Activated CD4-positive, alpha-beta memory T cell treated with anti-CD3 and anti-CD28 coated beads for 36 hours (primary cell): Measurements from ENCODE around the gene KRTAP10-12. TPM values are rescaled to one million over a fixed set of nuclear protein-coding genes. Genes with fewer than 3 reads are reported as not detected.

Experiments used
- CTCF ChIA-PET: fragments of 350-600 bp; sonication (Branson Sonifier 250); formaldehyde crosslinking; loops from one replicate; lab custom pipeline; 2021; ENCODE audit warnings: antibody characterized with exemption, inconsistent platforms; lab: Charles Lee
- POLR2A ChIA-PET: fragments of 350-600 bp; sonication (Branson Sonifier 250); formaldehyde crosslinking; loops from one replicate; lab custom pipeline; 2021; ENCODE audit warnings: antibody characterized with exemption; lab: Charles Lee
- DNase-seq: peaks from one replicate; pipeline ENCODE4 v3.0.0-alpha.2; 2020
- H3K27ac Mint-ChIP-seq: one replicate; pipeline ENCODE4 v1.8.0; 2021; ENCODE audit warnings: mixed read lengths
- H3K27me3 Mint-ChIP-seq: one replicate; pipeline ENCODE4 v1.8.0; 2021; ENCODE audit warnings: mixed read lengths
- H3K36me3 Mint-ChIP-seq: one replicate; pipeline ENCODE4 v1.8.0; 2021; ENCODE audit warnings: mixed read lengths
- H3K4me1 Mint-ChIP-seq: one replicate; pipeline ENCODE4 v1.8.0; 2021; ENCODE audit warnings: low read depth, mixed read lengths
- H3K4me3 Mint-ChIP-seq: one replicate; pipeline ENCODE4 v1.8.0; 2021; ENCODE audit warnings: mild to moderate bottlenecking, mixed read lengths
- H3K9me3 Mint-ChIP-seq: one replicate; pipeline ENCODE4 v1.8.0; 2021; ENCODE audit warnings: mixed read lengths
- intact Hi-C: fragments of 100-400 bp; cut with micrococcal nuclease; formaldehyde crosslinking; loops from one replicate; pipeline ENCODE4 v1.15.1; 2023
- total RNA-seq, 2 experiments: library from RNA; stranded (reverse); gene quantifications; one replicate each; pipeline ENCODE4 v1.2.3, GENCODE V29; 2021

Gene KRTAP10-12
- total RNA-seq, 2 experiments from 2014 or later = not detected

DNA sequence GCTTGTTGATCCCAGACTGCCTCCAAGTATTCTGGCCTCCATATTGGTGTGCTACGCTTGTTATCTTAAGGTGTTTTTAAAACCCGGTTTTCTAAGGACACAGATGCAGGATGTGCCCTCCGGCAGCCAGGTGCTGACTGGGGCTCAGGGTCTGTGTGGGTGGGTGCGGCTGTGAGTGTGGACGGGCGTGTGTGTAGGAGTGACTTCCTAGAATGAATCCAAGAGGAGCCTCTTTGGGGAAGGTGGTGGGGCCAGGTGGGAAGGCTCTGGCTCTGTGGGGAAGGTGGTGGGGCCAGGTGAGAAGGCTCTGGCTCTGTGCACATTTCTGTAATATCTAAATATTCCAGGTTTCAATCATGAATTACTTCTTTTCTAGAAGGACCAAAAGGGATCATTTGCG lies 27.2 kb downstream of the KRTAP10-12 start:
- DNase-seq = no peak
- Mint-ChIP-seq H3K4me3 (no peak overlapping the region), H3K36me3 (no peaks in the 10 kb centered on the region), H3K27me3 (peaks cover 26% of the 10 kb centered on the region), H3K9me3 (no peaks in the 10 kb centered on the region), H3K27ac (no peak overlapping the region), H3K4me1 (peaks cover 10% of the 10 kb centered on the region)
- POLR2A ChIA-PET = no interaction called here
- intact Hi-C loops = no loop called here
- CTCF ChIA-PET = no interaction called here

- Mint-ChIP-seq H3K27me3 (peaks cover 26% of the 10 kb centered on the region), H3K4me1 (peaks cover 10% of the 10 kb centered on the region), H3K4me3 (no peak overlapping the region), H3K36me3 (no peaks in the 10 kb centered on the region), H3K27ac (no peak overlapping the region), H3K9me3 (no peaks in the 10 kb centered on the region)
- POLR2A ChIA-PET = no interaction called here
- no peak for DNase-seq
- CTCF ChIA-PET = no interaction called here
- intact Hi-C loops = no loop called here
Observed at GRCh38 chr21:44724926-44725325, 28.0 kb downstream of the KRTAP10-12 start.

DNA sequence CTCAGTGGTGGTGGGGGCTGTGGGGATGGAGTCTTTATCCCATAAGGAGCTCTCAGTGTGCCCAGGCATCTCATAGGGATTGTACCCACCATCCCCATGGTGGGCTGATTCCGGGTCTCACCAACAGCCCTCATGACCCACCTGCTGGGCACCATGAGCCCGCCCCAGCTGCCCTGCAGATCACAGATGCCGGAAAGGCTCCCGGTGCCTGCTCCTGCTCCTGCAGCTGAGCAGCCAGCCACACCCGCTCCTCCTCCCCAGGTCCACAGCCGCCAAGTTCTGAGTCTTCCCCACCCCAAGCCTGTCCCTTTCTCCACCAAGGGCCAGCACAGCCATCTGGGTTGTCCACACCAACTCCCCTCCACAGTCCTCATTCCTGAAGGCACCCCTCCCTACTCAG lies 29.9 kb downstream of the KRTAP10-12 start:
- no peak for DNase-seq
- Mint-ChIP-seq H3K27ac (no peak overlapping the region), H3K4me1 (peaks cover 10% of the 10 kb centered on the region), H3K4me3 (no peak overlapping the region), H3K9me3 (no peaks in the 10 kb centered on the region), H3K27me3 (peaks cover 26% of the 10 kb centered on the region), H3K36me3 (no peaks in the 10 kb centered on the region)
- CTCF ChIA-PET = interaction anchor here (1.1 kb wide), 1 partner anchor 238 kb away, joined by 3 read pairs; no protein-coding TSS in a partner anchor
- intact Hi-C loops = no loop called here
- POLR2A ChIA-PET = no interaction called here

GRCh38 chr21:44727321-44727720 lies 30.3 kb downstream of the KRTAP10-12 start:
- intact Hi-C loops = no loop called here
- DNase-seq = no peak
- CTCF ChIA-PET = no interaction called here
- Mint-ChIP-seq H3K4me1 (peaks cover 10% of the 10 kb centered on the region), H3K27me3 (peaks cover 26% of the 10 kb centered on the region), H3K4me3 (no peak overlapping the region), H3K27ac (no peak overlapping the region), H3K36me3 (no peaks in the 10 kb centered on the region), H3K9me3 (no peaks in the 10 kb centered on the region)
- POLR2A ChIA-PET = no interaction called here

- ChIA-PET POLR2A (no interaction called here), CTCF (no interaction called here)
- H3K36me3 Mint-ChIP-seq = no peaks in the 10 kb centered on the region
- no peak overlapping the region for H3K27ac Mint-ChIP-seq
- DNase-seq = no peak
- no peaks in the 10 kb centered on the region for H3K9me3 Mint-ChIP-seq
- no peak overlapping the region for H3K4me3 Mint-ChIP-seq
- H3K4me1 Mint-ChIP-seq = peaks cover 10% of the 10 kb centered on the region
- H3K27me3 Mint-ChIP-seq = peaks cover 22% of the 10 kb centered on the region
- intact Hi-C loops = no loop called here
Observed at GRCh38 chr21:44727757-44728156, 30.8 kb downstream of the KRTAP10-12 start.

DNA sequence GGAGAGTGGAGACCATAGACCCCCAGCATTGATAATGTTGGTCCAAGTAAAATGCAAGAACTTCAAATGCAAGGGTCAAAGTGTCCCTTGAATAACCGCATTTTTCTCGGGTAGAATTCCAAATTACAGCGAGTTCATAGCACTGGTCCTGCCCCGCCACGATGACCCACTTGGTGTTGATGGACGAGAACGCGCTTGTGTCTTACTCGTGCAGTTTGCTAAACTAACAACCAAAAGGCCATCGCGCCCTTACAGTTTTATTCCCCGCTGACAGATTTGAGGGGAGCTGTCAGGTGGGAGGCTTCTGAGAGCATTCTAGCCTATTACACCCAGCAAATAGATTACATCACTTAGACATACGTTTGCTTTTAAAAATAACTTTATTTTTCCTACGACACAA lies 31.7 kb downstream of the KRTAP10-12 start:
- ChIA-PET POLR2A (no interaction called here), CTCF (no interaction called here)
- Mint-ChIP-seq H3K36me3 (no peaks in the 10 kb centered on the region), H3K4me3 (no peak overlapping the region), H3K27me3 (peaks cover 16% of the 10 kb centered on the region), H3K27ac (no peak overlapping the region), H3K4me1 (peaks cover 4% of the 10 kb centered on the region), H3K9me3 (no peaks in the 10 kb centered on the region)
- intact Hi-C loops = no loop called here
- no peak for DNase-seq

DNA sequence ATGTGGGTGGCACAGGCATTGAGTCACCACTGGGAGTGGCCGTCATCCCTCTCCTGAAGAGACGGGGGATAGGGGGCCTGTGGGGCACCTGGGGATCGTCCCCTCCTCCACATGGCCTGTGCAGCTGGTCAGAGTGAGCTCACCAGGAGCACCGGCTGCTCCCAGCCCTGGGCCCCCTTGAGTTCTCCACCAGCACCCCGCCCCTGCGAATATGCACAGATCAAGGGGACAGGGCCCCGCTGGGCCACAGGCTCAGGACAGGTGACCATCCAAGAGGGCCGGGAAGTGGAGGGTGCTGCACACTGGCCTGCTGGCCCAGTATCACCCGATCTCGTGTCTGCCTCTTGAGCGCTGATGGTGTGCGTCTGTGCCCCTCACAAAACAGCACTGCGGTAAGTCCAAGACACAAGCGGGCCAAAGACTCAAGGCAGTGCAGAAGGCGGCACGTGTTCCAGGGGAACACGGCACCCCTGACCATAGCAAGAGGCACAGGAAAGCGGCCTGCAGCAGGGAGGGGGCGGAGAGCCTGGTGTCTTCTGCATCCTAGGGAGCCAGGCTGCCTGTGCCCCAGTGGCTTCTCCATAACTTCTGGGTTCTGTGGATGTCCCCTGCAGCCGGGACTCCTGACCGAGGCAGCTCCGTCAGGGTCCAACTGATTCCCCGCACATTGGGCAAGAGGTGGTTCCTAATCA lies 32.5 kb downstream of the KRTAP10-12 start:
- POLR2A ChIA-PET = no interaction called here
- no peak for DNase-seq
- CTCF ChIA-PET = no interaction called here
- H3K4me3 Mint-ChIP-seq = no peak overlapping the region
- intact Hi-C loops = no loop called here
- no peak overlapping the region for H3K27ac Mint-ChIP-seq
- H3K9me3 Mint-ChIP-seq = no peaks in the 10 kb centered on the region
- H3K27me3 Mint-ChIP-seq = peaks cover 14% of the 10 kb centered on the region
- no peaks in the 10 kb centered on the region for H3K36me3 Mint-ChIP-seq
- H3K4me1 Mint-ChIP-seq = no peaks in the 10 kb centered on the region

GRCh38 chr21:44730028-44730395 lies 33.0 kb downstream of the KRTAP10-12 start:
- DNase-seq = no peak
- Mint-ChIP-seq H3K27ac (no peak overlapping the region), H3K4me1 (no peaks in the 10 kb centered on the region), H3K4me3 (no peak overlapping the region), H3K36me3 (no peaks in the 10 kb centered on the region), H3K27me3 (peaks cover 14% of the 10 kb centered on the region), H3K9me3 (no peaks in the 10 kb centered on the region)
- POLR2A ChIA-PET = no interaction called here
- intact Hi-C loops = no loop called here
- CTCF ChIA-PET = no interaction called here

DNA sequence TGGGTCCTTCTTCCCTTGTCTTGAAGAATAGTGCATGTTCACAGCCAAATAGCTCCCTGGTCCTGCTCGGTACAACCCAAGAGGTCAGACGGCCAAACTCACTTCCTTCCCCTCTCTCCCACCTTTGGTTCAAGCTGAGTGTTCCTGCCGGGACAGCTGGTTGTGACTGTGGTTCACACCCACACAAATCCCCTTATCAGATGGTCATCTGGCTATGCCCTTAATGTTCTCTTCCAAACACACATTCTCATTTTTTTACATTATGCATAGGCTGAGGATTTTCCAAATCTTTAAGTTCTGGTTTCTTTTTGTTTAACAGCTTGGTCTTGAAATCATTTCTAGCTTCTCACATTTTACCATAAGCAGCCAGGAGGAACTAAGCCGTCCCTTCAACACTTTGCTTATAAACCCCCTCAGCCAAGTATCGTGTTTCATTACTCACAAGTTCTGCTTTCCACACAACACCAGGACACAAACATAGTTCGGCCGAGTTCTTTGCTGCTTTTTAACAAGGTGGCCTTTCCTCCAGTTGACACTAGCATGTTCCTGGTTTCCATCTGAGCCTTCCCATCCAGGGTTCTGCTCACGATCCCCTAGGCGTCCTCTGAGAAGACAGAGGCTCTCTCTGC lies 34.1 kb downstream of the KRTAP10-12 start:
- Mint-ChIP-seq H3K36me3 (no peaks in the 10 kb centered on the region), H3K4me3 (no peak overlapping the region), H3K27ac (no peak overlapping the region), H3K27me3 (peaks cover 11% of the 10 kb centered on the region), H3K9me3 (no peaks in the 10 kb centered on the region), H3K4me1 (no peaks in the 10 kb centered on the region)
- ChIA-PET CTCF (interaction anchor here (0.9 to 1.3 kb wide), 2 partner anchors 12 to 144 kb away, joined by 3 read pairs; no protein-coding TSS in a partner anchor), POLR2A (no interaction called here)
- intact Hi-C loops = no loop called here
- no peak for DNase-seq

- H3K36me3 Mint-ChIP-seq = no peaks in the 10 kb centered on the region
- H3K27me3 Mint-ChIP-seq = peaks cover 5% of the 10 kb centered on the region
- ChIA-PET POLR2A (no interaction called here), CTCF (no interaction called here)
- no peak overlapping the region for H3K4me3 Mint-ChIP-seq
- DNase-seq = no peak
- H3K27ac Mint-ChIP-seq = no peak overlapping the region
- no peaks in the 10 kb centered on the region for H3K4me1 Mint-ChIP-seq
- intact Hi-C loops = no loop called here
- H3K9me3 Mint-ChIP-seq = no peaks in the 10 kb centered on the region
Observed at GRCh38 chr21:44732263-44732662, 35.3 kb downstream of the KRTAP10-12 start.

- H3K27me3 Mint-ChIP-seq = peaks cover 2% of the 10 kb centered on the region
- H3K4me1 Mint-ChIP-seq = no peaks in the 10 kb centered on the region
- POLR2A ChIA-PET = no interaction called here
- no peaks in the 10 kb centered on the region for H3K36me3 Mint-ChIP-seq
- no peak overlapping the region for H3K4me3 Mint-ChIP-seq
- H3K9me3 Mint-ChIP-seq = no peaks in the 10 kb centered on the region
- DNase-seq = no peak
- H3K27ac Mint-ChIP-seq = no peak overlapping the region
- intact Hi-C loops = no loop called here
- CTCF ChIA-PET = interaction anchor here (1.8 kb wide), 1 partner anchor 60 kb away, joined by 4 read pairs; no protein-coding TSS in a partner anchor
Observed at GRCh38 chr21:44732956-44733355, 36.0 kb downstream of the KRTAP10-12 start.

DNA sequence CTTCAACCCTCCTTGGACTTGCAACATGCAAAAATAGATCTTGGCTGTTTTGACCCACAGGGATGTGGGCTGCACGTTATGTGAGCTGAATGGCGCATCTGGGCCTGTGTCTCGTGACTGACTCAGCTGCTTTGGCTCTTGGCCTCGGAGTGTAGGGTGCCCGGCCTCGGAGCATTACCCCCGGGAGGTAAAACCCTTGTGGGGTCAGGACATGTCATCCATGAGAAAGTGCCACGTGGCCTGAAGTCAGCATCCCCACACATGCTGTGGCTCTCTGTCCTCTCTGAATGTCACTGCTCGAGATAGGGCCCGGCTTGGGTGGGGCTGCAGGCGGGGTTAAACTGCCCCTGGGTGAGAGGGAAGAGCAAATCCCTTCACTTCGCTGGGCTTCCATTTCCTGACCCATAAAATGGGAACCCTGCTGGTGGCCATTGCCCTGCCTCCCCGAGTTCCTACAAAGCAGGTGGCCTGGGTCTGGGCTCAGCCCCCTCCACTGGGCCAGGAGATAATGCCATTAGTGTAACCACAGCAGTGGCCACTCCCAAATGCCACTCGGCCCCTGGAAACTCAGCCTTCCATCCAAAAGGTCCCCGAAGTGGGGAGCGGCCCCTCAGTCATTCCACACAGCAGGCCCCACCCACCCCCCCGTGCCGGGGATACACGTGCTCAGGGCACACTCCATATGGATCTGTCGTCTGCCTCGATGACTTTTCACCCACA lies 37.2 kb downstream of the KRTAP10-12 start:
- no peaks in the 10 kb centered on the region for H3K9me3 Mint-ChIP-seq
- POLR2A ChIA-PET = no interaction called here
- no peak overlapping the region for H3K27ac Mint-ChIP-seq
- no peaks in the 10 kb centered on the region for H3K27me3 Mint-ChIP-seq
- no peaks in the 10 kb centered on the region for H3K36me3 Mint-ChIP-seq
- intact Hi-C loops = no loop called here
- H3K4me3 Mint-ChIP-seq = no peak overlapping the region
- DNase-seq = no peak
- CTCF ChIA-PET = interaction anchor here (1.8 kb wide), 1 partner anchor 59 kb away, joined by 4 read pairs; no protein-coding TSS in a partner anchor
- no peaks in the 10 kb centered on the region for H3K4me1 Mint-ChIP-seq
